GM12878 (cell line): ENCODE results near the gene GMNN.

Source experiments
- BCL3 ChIP-seq: IDR thresholded peaks from 2 replicates; pipeline ENCODE4 v1.6.1; 2011; ENCODE audit warnings: borderline replicate concordance, low read depth, mild to moderate bottlenecking, moderate library complexity, low read length; ENCODE audit not compliant: insufficient read depth, poor library complexity, severe bottlenecking
- CBX3 ChIP-seq: fragments of 200-600 bp; sonication (generic); IDR thresholded peaks from 2 replicates; pipeline ENCODE4 v1.6.1; 2016; ENCODE audit warnings: low read depth, borderline replicate concordance
- CEBPB ChIP-seq, 2 experiments: fragments of 150-350 bp in 1 of 2; IDR thresholded peaks; 2 replicates each; pipeline ENCODE4 v1.6.1; 2012 to 2014; ENCODE audit warnings: low read depth in 2 of 2, low read length in 2 of 2, borderline replicate concordance in 1 of 2, inconsistent platforms in 1 of 2
- CREB1 ChIP-seq: IDR thresholded peaks from 2 replicates; pipeline ENCODE4 v1.6.1; 2012; ENCODE audit warnings: low read depth, mild to moderate bottlenecking, inconsistent platforms
- CTCF ChIP-seq, 3 experiments: IDR thresholded peaks in 2 of 3; conservative IDR thresholded peaks in 1 of 3; 2 replicates each; pipeline ENCODE4 v1.5.1; 2011; ENCODE audit warnings: low read depth in 3 of 3, low read length in 3 of 3, mild to moderate bottlenecking in 3 of 3, control low read depth in 2 of 3, moderate library complexity in 2 of 3, inconsistent platforms in 1 of 3, mixed read lengths in 1 of 3; ENCODE audit not compliant: control insufficient read depth in 2 of 3, insufficient read depth in 1 of 3; ENCODE audit errors: extremely low read depth in 1 of 3
- EP300 ChIP-seq, 2 experiments: fragments of 150-350 bp in 1 of 2; IDR thresholded peaks; 2 replicates each; pipeline ENCODE4 v1.6.1; 2011 to 2012; ENCODE audit warnings: low read depth in 2 of 2, low read length in 2 of 2, borderline replicate concordance in 1 of 2, improper control_type of control experiment in 1 of 2, inconsistent platforms in 1 of 2; ENCODE audit not compliant: control insufficient read depth in 1 of 2
- EZH2 ChIP-seq: IDR thresholded peaks from 2 replicates; pipeline ENCODE4 v1.6.1; 2012; ENCODE audit warnings: low read depth, mild to moderate bottlenecking, control low read depth, inconsistent platforms, low read length, borderline replicate concordance; ENCODE audit not compliant: control insufficient read depth
- GATAD2B ChIP-seq: fragments of 450-650 bp; conservative IDR thresholded peaks from 2 replicates; pipeline ENCODE4 v1.6.1; 2017; ENCODE audit warnings: low read depth, mild to moderate bottlenecking, moderate library complexity
- HDAC6 ChIP-seq: fragments of 200-600 bp; sonication (generic); IDR thresholded peaks from one replicate; pipeline ENCODE4 v1.8.0; 2017; ENCODE audit warnings: antibody characterized with exemption; ENCODE audit not compliant: unreplicated experiment
- JUND ChIP-seq: IDR thresholded peaks from 2 replicates; pipeline ENCODE4 v1.6.1; 2012; ENCODE audit warnings: low read depth, mild to moderate bottlenecking, low read length, improper control_type of control experiment, moderate library complexity
- SREBF2 ChIP-seq: IDR thresholded peaks from 2 replicates; pipeline ENCODE4 v1.6.1; 2012; ENCODE audit warnings: mild to moderate bottlenecking, low read length
- STAT3 ChIP-seq: IDR thresholded peaks from 2 replicates; pipeline ENCODE4 v1.6.1; 2011; ENCODE audit warnings: low read depth, low read length, improper control_type of control experiment

- TF ChIP-seq CTCF (IDR thresholded peaks at IDR 0.05 in 2 of 3, conservative IDR thresholded peaks at IDR 0.05 in 1 of 3; ENCODE audit: control insufficient read depth in 2 of 3, extremely low read depth in 1 of 3, insufficient read depth in 1 of 3, low read depth in 3 of 3, low read length in 3 of 3) (no peak), GATAD2B (no peak), EZH2 (no peak), SREBF2 (no peak), CREB1 (no peak), EP300 (IDR thresholded peaks at IDR 0.05; ENCODE audit: borderline replicate concordance in 1 of 2, control insufficient read depth in 1 of 2, low read depth in 2 of 2, low read length in 2 of 2) (no peak), BCL3 (no peak), STAT3 (no peak), CBX3 (no peak), HDAC6 (no peak), CEBPB (IDR thresholded peaks at IDR 0.05; ENCODE audit: borderline replicate concordance in 1 of 2, low read depth in 2 of 2, low read length in 2 of 2) (no peak), JUND (no peak)
Observed at GRCh38 chr6:24734166-24734565, 40.6 kb upstream of the GMNN start.
